H1 (cell line): Measurements from ENCODE around the gene ABHD10.

ENCODE experiments used
- CTCF ChIP-seq, 3 experiments: IDR thresholded peaks; 1 replicate in 2 of 3; 2 replicates in 1 of 3; pipeline versions ENCODE4 v1.5.1 to v1.6.1; 2011; ENCODE audit warnings: low read length in 3 of 3, mild to moderate bottlenecking in 3 of 3, inconsistent platforms in 2 of 3, low read depth in 1 of 3, moderate library complexity in 1 of 3; ENCODE audit not compliant: insufficient read depth in 1 of 3; ENCODE audit errors: control extremely low read depth in 1 of 3
- HDAC6 ChIP-seq: IDR thresholded peaks from one replicate; pipeline ENCODE4 v1.7.1; 2012; ENCODE audit warnings: low read depth, mild to moderate bottlenecking, inconsistent platforms, low read length, moderate library complexity
- JUN ChIP-seq: IDR thresholded peaks from 2 replicates; pipeline ENCODE4 v1.6.1; 2011; ENCODE audit warnings: low read depth, mild to moderate bottlenecking, improper control_type of control experiment, low read length
- POLR2A ChIP-seq, 2 experiments: IDR thresholded peaks; 1 replicate in 1 of 2; 2 replicates in 1 of 2; pipeline ENCODE4 v1.6.1; 2011; ENCODE audit warnings: low read depth in 2 of 2, low read length in 2 of 2, mild to moderate bottlenecking in 2 of 2; ENCODE audit errors: control extremely low read depth in 1 of 2
- POLR2AphosphoS5 ChIP-seq: IDR thresholded peaks from 2 replicates; pipeline ENCODE4 v1.6.1; 2011; ENCODE audit warnings: low read depth, low read length
- TAF7 ChIP-seq: optimal IDR thresholded peaks from 2 replicates; pipeline ENCODE3; 2011; ENCODE audit warnings: low read depth, mild to moderate bottlenecking, inconsistent platforms, low read length, moderate library complexity, borderline replicate concordance
- USF2 ChIP-seq: IDR thresholded peaks from 2 replicates; pipeline ENCODE4 v1.6.1; 2011; ENCODE audit warnings: low read length, improper control_type of control experiment

DNA sequence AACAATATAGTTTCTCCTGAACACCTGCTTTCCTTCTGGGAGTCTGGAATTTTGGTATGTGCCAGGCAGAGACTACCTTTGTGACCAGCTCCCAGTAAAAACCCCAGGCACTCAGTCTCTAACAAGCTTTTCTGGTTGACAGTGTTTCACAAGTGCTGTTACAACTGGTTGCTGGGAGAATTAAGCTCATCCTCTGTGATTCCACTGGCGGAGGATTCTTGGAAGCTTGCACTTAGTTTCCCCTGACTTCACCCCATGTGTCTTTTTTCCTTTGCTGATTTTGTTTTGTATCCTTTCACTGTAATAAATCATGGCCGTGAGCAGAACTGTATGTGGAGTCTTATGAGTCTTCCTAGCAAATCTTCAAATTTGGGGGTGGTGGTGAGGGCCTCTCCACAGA is 14.2 kb downstream of the ABHD10 start:
- no peak for TF ChIP-seq HDAC6
- TF ChIP-seq JUN = no peak
- no peak for TF ChIP-seq POLR2AphosphoS5
- no peak for TF ChIP-seq USF2
- TF ChIP-seq TAF7 = no peak
- no peak for TF ChIP-seq CTCF (IDR thresholded peaks at IDR 0.05; ENCODE audit: control extremely low read depth in 1 of 3, insufficient read depth in 1 of 3, low read depth in 1 of 3, low read length in 3 of 3)
- TF ChIP-seq POLR2A (IDR thresholded peaks at IDR 0.05; ENCODE audit: control extremely low read depth in 1 of 2, low read depth in 2 of 2, low read length in 2 of 2) = no peak
